Activated T-helper 17 cell treated with anti-CD3 and anti-CD28 coated beads, Interleukin-2, amount 50 U/mL, for 72 hours (primary cell): ENCODE results near the gene ATP2B2. TPM values are rescaled to one million over a fixed set of nuclear protein-coding genes. Genes with fewer than 3 reads are reported as not detected.
A peak's percentile ranks its signal among the peaks of the same experiment; 100 is the strongest.
"Not testable (repeated sequence)": the region's sequence is repeated elsewhere in the genome, so short reads cannot be mapped to it uniquely, and the experiment has no call there.

Experiments
- ATAC-seq: fragments of 150-1000 bp; cut with Tn5 transposase; replicated peaks from 2 replicates; pipeline ENCODE4 v1.10.0; 2021; ENCODE audit warnings: mild to moderate bottlenecking, moderate library complexity
- H3K27ac Mint-ChIP-seq: one replicate; pipeline ENCODE4 v1.8.0; 2022; ENCODE audit warnings: mixed read lengths
- H3K27me3 Mint-ChIP-seq: one replicate; pipeline ENCODE4 v1.8.0; 2022; ENCODE audit warnings: mixed read lengths
- H3K36me3 Mint-ChIP-seq: one replicate; pipeline ENCODE4 v1.8.0; 2022; ENCODE audit warnings: low read depth, mild to moderate bottlenecking, mixed read lengths
- H3K4me1 Mint-ChIP-seq: one replicate; pipeline ENCODE4 v1.8.0; 2022; ENCODE audit warnings: mixed read lengths
- H3K4me3 Mint-ChIP-seq: one replicate; pipeline ENCODE4 v1.8.0; 2022; ENCODE audit warnings: mild to moderate bottlenecking, mixed read lengths
- H3K9me3 Mint-ChIP-seq: one replicate; pipeline ENCODE4 v1.8.0; 2022; ENCODE audit warnings: mixed read lengths
- total RNA-seq, 2 donors: library from RNA; stranded (reverse); gene quantifications; one replicate each; pipeline ENCODE4 v1.2.3, GENCODE V29; 2022

ATP2B2 gene
- total RNA-seq, 2 donors from 2014 or later = not detected

- ATAC-seq = no peak
- H3K27me3 Mint-ChIP-seq = no peaks in the 10 kb centered on the region
- no peaks in the 10 kb centered on the region for H3K36me3 Mint-ChIP-seq
- no peak overlapping the region for H3K4me3 Mint-ChIP-seq
- H3K4me1 Mint-ChIP-seq = peaks cover 9% of the 10 kb centered on the region
- no peak overlapping the region for H3K27ac Mint-ChIP-seq
- no peaks in the 10 kb centered on the region for H3K9me3 Mint-ChIP-seq
These were observed 113.1 kb downstream of the ATP2B2 start for GRCh38 chr3:10392244-10392643.

DNA sequence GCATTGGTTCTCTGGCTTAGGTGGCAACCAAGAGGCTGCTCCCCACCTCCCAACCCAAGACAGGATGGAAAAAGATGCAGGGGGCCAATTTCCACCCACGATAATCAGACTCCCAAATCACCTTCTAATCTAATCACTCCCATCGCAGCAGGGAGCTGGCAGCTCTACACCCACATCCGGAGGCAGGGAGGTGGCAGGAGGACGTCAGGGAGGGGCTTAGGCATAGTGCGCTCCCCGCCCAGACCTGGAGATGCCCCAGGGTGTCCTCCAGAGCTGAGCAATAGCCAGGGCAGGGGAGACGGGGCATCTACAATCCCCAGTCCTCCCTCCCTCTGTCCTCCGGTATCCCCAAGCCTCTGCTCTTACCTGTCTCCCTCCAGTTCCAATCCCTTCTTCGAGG, 114.0 kb downstream of the ATP2B2 start:
- Mint-ChIP-seq H3K27ac (no peak overlapping the region), H3K27me3 (no peaks in the 10 kb centered on the region), H3K4me1 (peaks cover 9% of the 10 kb centered on the region), H3K9me3 (no peaks in the 10 kb centered on the region), H3K4me3 (no peak overlapping the region), H3K36me3 (no peaks in the 10 kb centered on the region)
- peak; percentile 31 for ATAC-seq

DNA sequence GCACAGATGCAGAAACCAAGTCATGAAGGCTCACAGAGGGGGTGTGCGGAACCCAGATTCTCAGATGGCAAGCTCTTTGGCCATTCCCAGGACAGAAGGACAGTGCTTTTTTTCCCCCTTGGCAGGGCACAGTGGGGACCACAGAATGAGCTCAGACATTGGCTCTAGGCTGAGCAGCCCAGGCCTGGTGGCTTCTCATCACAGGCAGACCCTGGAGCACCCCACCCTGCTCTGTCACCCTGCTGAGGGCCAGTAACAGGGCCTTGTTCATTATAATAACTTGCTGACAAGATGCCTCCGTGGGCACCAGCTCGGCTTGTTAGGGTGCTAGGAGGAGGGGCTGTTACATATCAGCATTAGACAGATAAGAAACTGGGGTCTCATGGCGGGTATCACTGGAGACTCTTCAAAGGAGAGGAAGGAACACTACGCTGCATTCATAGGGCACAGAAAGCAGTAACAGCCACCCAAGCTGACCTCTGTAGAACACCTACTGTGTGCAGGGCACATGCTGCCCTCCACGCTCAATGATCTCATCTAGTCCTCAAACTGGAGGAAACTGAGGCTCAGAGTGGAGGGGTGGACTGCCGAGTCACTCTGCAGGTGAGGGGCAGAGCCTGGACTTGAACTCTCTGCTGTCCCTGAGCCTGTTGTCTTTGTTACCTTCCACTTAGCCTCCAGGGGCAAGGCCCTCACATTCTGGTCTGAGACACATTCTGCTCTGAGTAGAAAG, 114.6 kb downstream of the ATP2B2 start:
- Mint-ChIP-seq H3K27me3 (no peaks in the 10 kb centered on the region), H3K9me3 (no peaks in the 10 kb centered on the region), H3K27ac (no peak overlapping the region), H3K4me1 (peaks cover 7% of the 10 kb centered on the region), H3K36me3 (no peaks in the 10 kb centered on the region), H3K4me3 (no peak overlapping the region)
- no peak for ATAC-seq

- Mint-ChIP-seq H3K9me3 (no peaks in the 10 kb centered on the region), H3K27ac (no peak overlapping the region), H3K4me3 (no peak overlapping the region), H3K36me3 (no peaks in the 10 kb centered on the region), H3K4me1 (peaks cover under 1% of the 10 kb centered on the region), H3K27me3 (no peaks in the 10 kb centered on the region)
- no peak for ATAC-seq
These were observed 115.4 kb downstream of the ATP2B2 start for GRCh38 chr3:10389995-10390394.

- no peaks in the 10 kb centered on the region for H3K4me1 Mint-ChIP-seq
- no peak overlapping the region for H3K27ac Mint-ChIP-seq
- peak; percentile 48 for ATAC-seq
- H3K27me3 Mint-ChIP-seq = no peaks in the 10 kb centered on the region
- no peaks in the 10 kb centered on the region for H3K9me3 Mint-ChIP-seq
- H3K36me3 Mint-ChIP-seq = no peaks in the 10 kb centered on the region
- no peak overlapping the region for H3K4me3 Mint-ChIP-seq
These were observed 116.0 kb downstream of the ATP2B2 start for GRCh38 chr3:10389339-10389738.

- no peaks in the 10 kb centered on the region for H3K4me1 Mint-ChIP-seq
- no peaks in the 10 kb centered on the region for H3K36me3 Mint-ChIP-seq
- no peaks in the 10 kb centered on the region for H3K9me3 Mint-ChIP-seq
- H3K27me3 Mint-ChIP-seq = peaks cover 5% of the 10 kb centered on the region
- H3K4me3 Mint-ChIP-seq = no peak overlapping the region
- H3K27ac Mint-ChIP-seq = no peak overlapping the region
- ATAC-seq = no peak
These were observed 117.3 kb downstream of the ATP2B2 start for GRCh38 chr3:10387881-10388609.

GRCh38 chr3:10386121-10386520, 119.3 kb downstream of the ATP2B2 start:
- Mint-ChIP-seq H3K27me3 (peaks cover 5% of the 10 kb centered on the region), H3K27ac (no peak overlapping the region), H3K9me3 (no peaks in the 10 kb centered on the region), H3K4me1 (no peaks in the 10 kb centered on the region), H3K4me3 (no peak overlapping the region), H3K36me3 (no peaks in the 10 kb centered on the region)
- ATAC-seq = no peak

DNA sequence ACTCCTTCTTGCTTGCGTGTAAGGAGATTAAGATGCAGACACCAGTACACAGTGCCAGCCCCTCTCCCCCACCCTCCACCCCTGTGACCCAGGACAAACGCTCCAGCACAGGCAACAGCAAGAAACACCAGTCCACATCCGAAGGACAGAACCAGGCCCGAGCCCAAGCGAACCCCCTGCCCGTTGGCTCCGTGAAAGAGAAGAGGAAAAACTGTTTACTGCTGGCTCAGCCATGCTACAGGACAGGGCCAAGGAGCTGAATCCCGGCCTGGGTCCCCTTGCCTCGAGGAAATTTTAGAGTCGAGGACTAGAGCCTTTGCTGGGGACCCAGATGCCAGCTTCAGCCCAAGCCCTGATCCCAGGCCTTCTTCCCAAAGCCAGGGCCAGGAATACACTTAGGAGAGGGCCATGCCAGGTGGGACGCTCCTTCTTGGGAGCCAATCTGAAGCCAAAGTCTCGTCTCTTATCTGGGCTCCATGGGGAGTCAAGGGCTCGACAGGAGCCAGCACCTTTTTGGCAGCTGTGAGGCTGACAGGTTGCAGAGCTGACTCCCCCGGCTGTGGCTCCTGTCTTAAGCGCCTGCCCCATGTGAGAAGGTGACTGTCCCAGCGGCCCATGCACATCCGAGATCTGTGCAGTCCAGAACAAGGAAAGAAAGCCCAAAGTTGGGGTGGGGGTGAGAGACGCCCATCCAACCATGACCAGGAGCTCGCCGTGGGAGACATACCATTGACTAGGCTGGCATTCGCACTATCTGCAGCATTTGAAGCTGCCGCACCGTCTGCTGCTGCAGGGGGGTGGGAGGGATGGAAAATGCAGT, 120.6 kb downstream of the ATP2B2 start:
- peaks cover 5% of the 10 kb centered on the region for H3K27me3 Mint-ChIP-seq
- H3K27ac Mint-ChIP-seq = no peak overlapping the region
- no peak for ATAC-seq
- no peaks in the 10 kb centered on the region for H3K4me1 Mint-ChIP-seq
- no peak overlapping the region for H3K4me3 Mint-ChIP-seq
- H3K9me3 Mint-ChIP-seq = no peaks in the 10 kb centered on the region
- H3K36me3 Mint-ChIP-seq = no peaks in the 10 kb centered on the region

GRCh38 chr3:10383850-10384248, 121.5 kb downstream of the ATP2B2 start:
- Mint-ChIP-seq H3K9me3 (no peaks in the 10 kb centered on the region), H3K36me3 (no peaks in the 10 kb centered on the region), H3K4me3 (no peak overlapping the region), H3K4me1 (no peaks in the 10 kb centered on the region), H3K27ac (no peak overlapping the region), H3K27me3 (peaks cover 8% of the 10 kb centered on the region)
- ATAC-seq = no peak

GRCh38 chr3:10382892-10383849, 122.2 kb downstream of the ATP2B2 start:
- no peak for ATAC-seq
- Mint-ChIP-seq H3K27me3 (peaks cover 8% of the 10 kb centered on the region), H3K4me1 (no peaks in the 10 kb centered on the region)

DNA sequence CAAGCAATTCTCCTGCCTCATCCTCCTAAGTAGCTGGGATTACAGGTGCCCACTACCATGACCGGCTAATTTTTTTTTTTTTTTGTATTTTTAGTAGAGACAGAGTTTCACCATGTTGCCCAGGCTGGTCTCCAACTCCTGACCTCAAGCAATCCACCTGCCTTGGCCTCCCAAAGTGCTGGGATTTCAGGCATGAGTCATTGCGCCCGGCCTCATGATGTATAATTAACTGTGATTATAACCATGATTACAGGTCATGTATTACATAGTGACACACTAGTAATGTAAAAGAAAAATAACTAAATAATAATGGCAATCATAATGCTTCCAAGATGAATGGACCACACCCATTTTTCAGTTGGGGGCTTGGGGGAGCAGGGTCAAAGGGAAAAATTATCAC, 122.9 kb downstream of the ATP2B2 start:
- not testable (repeated sequence) for H3K4me1 Mint-ChIP-seq, H3K27me3 Mint-ChIP-seq, H3K27ac Mint-ChIP-seq, H3K4me3 Mint-ChIP-seq, H3K36me3 Mint-ChIP-seq, ATAC-seq, H3K9me3 Mint-ChIP-seq

More at GRCh38 chr3:10382892-10383849, 122.2 kb downstream of the ATP2B2 start:
- no peak overlapping the region for H3K4me3 Mint-ChIP-seq
- no peaks in the 10 kb centered on the region for H3K9me3 Mint-ChIP-seq
- H3K27ac Mint-ChIP-seq = no peak overlapping the region
- no peaks in the 10 kb centered on the region for H3K36me3 Mint-ChIP-seq

- Mint-ChIP-seq H3K4me1 (no peaks in the 10 kb centered on the region), H3K9me3 (no peaks in the 10 kb centered on the region), H3K27me3 (peaks cover 8% of the 10 kb centered on the region), H3K4me3 (no peak overlapping the region), H3K27ac (no peak overlapping the region), H3K36me3 (no peaks in the 10 kb centered on the region)
- no peak for ATAC-seq
These were observed 124.0 kb downstream of the ATP2B2 start for GRCh38 chr3:10381336-10381735.

DNA sequence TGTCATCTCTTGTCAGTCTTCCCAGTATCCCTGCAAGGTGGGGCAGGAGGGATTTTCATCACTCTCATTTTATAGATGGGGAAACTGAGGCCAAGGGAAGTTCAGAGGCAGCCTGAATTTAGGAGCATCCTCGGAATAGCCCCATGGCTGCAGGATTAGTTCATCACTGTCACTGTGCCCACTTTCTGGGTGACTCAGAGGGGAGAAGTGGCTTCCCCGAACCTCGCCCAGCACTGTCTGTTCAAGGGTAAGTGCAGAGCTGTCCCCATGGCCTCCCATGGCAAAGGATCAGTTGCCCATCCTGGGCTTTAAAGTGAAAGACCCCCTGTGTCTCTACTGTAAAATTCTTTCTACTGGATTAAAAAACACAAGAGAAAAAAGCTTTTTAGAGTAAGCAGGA, 124.5 kb downstream of the ATP2B2 start:
- no peak overlapping the region for H3K4me3 Mint-ChIP-seq
- H3K27me3 Mint-ChIP-seq = peaks cover 11% of the 10 kb centered on the region
- no peaks in the 10 kb centered on the region for H3K4me1 Mint-ChIP-seq
- no peak overlapping the region for H3K27ac Mint-ChIP-seq
- no peak for ATAC-seq
- H3K9me3 Mint-ChIP-seq = no peaks in the 10 kb centered on the region
- no peaks in the 10 kb centered on the region for H3K36me3 Mint-ChIP-seq

DNA sequence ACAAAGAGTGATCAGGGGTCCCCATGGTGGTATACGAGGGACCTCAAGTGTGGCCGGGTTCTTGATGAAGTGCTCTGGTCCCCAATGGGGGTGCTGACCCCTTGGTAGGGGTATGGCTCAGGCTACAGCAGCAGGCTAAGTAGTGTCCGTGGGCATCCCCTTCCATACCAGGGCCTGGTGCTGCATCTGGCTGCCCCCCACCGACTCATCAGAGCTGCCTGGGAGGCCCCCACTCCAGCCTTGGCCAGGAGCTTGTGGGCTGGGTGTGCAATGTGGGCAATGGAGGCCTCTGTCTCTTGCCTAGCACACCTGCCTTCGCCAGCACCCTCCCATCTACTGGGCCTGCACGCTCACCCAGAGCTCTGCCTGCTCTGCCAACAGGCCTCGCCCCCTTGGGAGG, 125.4 kb downstream of the ATP2B2 start:
- ATAC-seq = no peak
- H3K9me3 Mint-ChIP-seq = no peaks in the 10 kb centered on the region
- H3K27me3 Mint-ChIP-seq = peaks cover 13% of the 10 kb centered on the region
- H3K27ac Mint-ChIP-seq = no peak overlapping the region
- no peak overlapping the region for H3K4me3 Mint-ChIP-seq
- H3K4me1 Mint-ChIP-seq = no peaks in the 10 kb centered on the region
- no peaks in the 10 kb centered on the region for H3K36me3 Mint-ChIP-seq
